Ectodermal cell (in vitro differentiated cells): ENCODE data around the gene CCDC187.

Experiments
- H3K27ac ChIP-seq: 2 replicates; pipeline ENCODE4 v1.7.0; 2013; ENCODE audit warnings: mild to moderate bottlenecking, low read depth, low read length; ENCODE audit not compliant: insufficient read depth, poor library complexity, severe bottlenecking
- H3K27me3 ChIP-seq: 2 replicates; pipeline ENCODE4 v1.7.0; 2013; ENCODE audit warnings: mild to moderate bottlenecking, low read length; ENCODE audit not compliant: insufficient read depth, control insufficient read depth, poor library complexity, severe bottlenecking
- H3K36me3 ChIP-seq: one replicate; pipeline ENCODE4 v1.7.0; 2013; ENCODE audit warnings: low read length; ENCODE audit not compliant: control insufficient read depth, insufficient read depth
- H3K4me1 ChIP-seq: one replicate; pipeline ENCODE4 v1.7.0; 2013; ENCODE audit warnings: low read length; ENCODE audit not compliant: control insufficient read depth, insufficient read depth
- H3K4me3 ChIP-seq: 2 replicates; pipeline ENCODE4 v1.7.0; 2013; ENCODE audit warnings: low read depth, low read length, control low read depth; ENCODE audit not compliant: insufficient read depth
- H3K9me3 ChIP-seq: 2 replicates; pipeline ENCODE4 v1.7.0; 2013; ENCODE audit warnings: mild to moderate bottlenecking, low read length, moderate library complexity; ENCODE audit not compliant: control insufficient read depth
- WGBS, 2 experiments: methylation state at CpG; one replicate each; pipeline ENCODE4 v1.1.7; 2013; ENCODE audit warnings: missing lambda C conversion rate in 2 of 2; 5-methylcytosine and 5-hydroxymethylcytosine counted together

CCDC187 gene

DNA sequence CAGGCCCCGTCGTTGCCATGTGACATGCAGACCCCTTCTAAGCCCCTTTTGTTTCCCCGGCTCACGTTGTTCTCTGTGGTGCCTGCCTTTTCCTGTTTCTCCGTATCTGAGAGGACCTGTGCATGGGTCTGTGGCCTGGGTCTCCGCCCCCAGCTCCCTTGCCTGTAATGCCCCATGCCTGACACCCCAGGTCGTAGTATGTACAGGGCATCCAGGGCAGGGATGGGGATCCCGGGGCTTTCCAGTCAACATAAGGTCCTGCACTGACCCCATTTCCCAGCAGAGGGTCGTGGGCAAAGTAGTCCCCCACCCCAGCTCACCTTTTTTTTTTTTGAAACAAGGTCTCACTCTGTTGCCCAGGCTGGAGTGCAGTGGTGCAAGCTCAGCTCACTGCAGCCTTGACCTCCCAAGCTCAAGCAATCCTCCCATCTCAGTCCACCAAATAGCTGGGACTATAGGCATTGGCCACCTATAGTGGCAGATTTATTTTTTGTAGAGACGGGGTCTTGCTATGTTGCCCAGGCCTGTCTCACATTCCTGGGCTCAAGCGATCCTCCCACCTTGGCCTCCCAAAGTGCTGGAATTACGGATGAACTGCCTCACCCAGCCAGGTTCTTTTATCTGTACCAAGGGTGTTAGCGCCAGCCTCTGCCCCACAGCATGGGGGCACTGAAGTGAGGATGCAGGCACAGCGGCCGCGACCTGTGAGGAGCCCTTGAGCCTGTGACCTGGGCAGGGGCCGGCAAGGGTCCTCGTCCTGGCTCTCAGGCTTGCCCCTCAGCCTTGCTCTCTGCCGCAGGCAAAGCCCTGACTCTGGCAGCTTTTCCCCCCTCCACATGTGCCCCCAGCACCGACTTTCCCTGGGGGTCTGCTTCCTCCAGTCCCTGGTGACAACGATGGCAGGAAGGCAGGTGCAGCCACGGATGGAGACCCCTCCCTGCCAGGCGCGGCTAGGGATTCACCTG is 39.2 kb downstream of the CCDC187 start:
- Histone ChIP-seq H3K9me3 (no peaks in the 10 kb centered on the region), H3K4me1 (peaks cover 20% of the 10 kb centered on the region), H3K27ac (no peak overlapping the region), H3K36me3 (no peaks in the 10 kb centered on the region), H3K27me3 (no peaks in the 10 kb centered on the region), H3K4me3 (no peak overlapping the region)
- 85 to 86% methylated on average over 24 of the region's 24 CpGs for WGBS, 2 experiments

- peaks cover 21% of the 10 kb centered on the region for H3K4me1 ChIP-seq
- H3K4me3 ChIP-seq, result no peak overlapping the region
- no peaks in the 10 kb centered on the region for H3K27me3 ChIP-seq
- no peaks in the 10 kb centered on the region for H3K36me3 ChIP-seq
- 85 to 86% methylated on average over 19 of the region's 19 CpGs for WGBS, 2 experiments
- H3K9me3 ChIP-seq, result no peaks in the 10 kb centered on the region
- H3K27ac ChIP-seq, result no peak overlapping the region
Observed at GRCh38 chr9:136264031-136264430, 39.9 kb downstream of the CCDC187 start.

GRCh38 chr9:136262671-136263178 is 41.2 kb downstream of the CCDC187 start:
- WGBS, 2 experiments, result 94 to 97% methylated on average over 6 of the region's 6 CpGs
- H3K27me3 ChIP-seq, result no peaks in the 10 kb centered on the region
- H3K9me3 ChIP-seq, result no peaks in the 10 kb centered on the region
- H3K36me3 ChIP-seq, result no peaks in the 10 kb centered on the region
- H3K4me3 ChIP-seq, result no peak overlapping the region
- no peak overlapping the region for H3K27ac ChIP-seq
- peaks cover 12% of the 10 kb centered on the region for H3K4me1 ChIP-seq

GRCh38 chr9:136261686-136262430 is 42.0 kb downstream of the CCDC187 start:
- H3K27ac ChIP-seq, result no peak overlapping the region
- H3K9me3 ChIP-seq, result no peaks in the 10 kb centered on the region
- peaks cover 8% of the 10 kb centered on the region for H3K4me1 ChIP-seq
- no peaks in the 10 kb centered on the region for H3K27me3 ChIP-seq
- H3K4me3 ChIP-seq, result no peak overlapping the region
- WGBS, 2 experiments, result 92 to 93% methylated on average over 28 of the region's 28 CpGs
- H3K36me3 ChIP-seq, result no peaks in the 10 kb centered on the region

- Histone ChIP-seq H3K4me3 (no peak overlapping the region), H3K27ac (no peak overlapping the region), H3K27me3 (no peaks in the 10 kb centered on the region), H3K9me3 (no peaks in the 10 kb centered on the region), H3K4me1 (peaks cover 8% of the 10 kb centered on the region), H3K36me3 (no peaks in the 10 kb centered on the region)
- WGBS, 2 experiments, result 89 to 92% methylated on average over 20 of the region's 20 CpGs
Observed at GRCh38 chr9:136260936-136261472, 42.9 kb downstream of the CCDC187 start.

DNA sequence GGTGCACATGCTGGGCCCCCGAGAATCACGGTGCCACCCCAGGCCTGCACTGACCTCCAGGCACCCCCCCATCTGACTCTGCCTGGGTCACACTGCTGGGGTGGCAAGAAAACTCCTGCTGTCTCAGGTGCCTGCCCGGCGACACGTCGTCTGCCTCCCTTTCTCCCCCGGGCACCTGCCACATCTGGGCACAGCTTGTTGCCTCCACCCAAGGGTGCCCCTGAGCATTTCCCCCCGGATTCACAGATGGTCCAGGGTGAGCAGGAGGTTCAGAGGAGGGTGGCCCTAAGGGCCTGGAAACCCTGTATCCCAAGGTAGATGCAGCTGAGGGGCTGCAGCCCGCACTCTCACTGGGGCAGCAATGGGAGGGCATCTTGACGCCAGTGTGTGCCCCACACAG is 43.4 kb downstream of the CCDC187 start:
- 90 to 93% methylated on average over 10 of the region's 10 CpGs for WGBS, 2 experiments

DNA sequence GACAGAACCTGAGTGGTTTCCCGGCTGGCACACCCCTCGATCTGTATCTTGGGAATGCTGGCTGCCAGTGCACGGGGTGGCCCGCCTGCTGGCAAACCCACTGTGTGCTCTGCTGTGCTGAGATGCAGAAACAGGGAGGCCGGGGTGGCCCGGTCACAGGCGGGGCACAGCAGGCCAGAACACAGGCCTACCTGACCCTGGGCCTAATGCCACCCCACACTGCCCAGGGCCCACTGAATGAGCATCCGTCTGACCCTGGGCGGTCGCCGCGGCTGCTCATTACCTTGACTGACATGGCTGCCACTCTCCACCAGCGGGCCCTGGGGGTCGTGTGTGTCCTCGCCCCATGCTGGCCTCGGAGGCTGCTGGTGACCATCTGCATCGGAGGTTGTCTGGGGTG is 44.1 kb downstream of the CCDC187 start:
- 93 to 94% methylated on average over 17 of the region's 17 CpGs for WGBS, 2 experiments
- H3K27me3 ChIP-seq, result no peaks in the 10 kb centered on the region
- peaks cover 8% of the 10 kb centered on the region for H3K4me1 ChIP-seq
- no peaks in the 10 kb centered on the region for H3K36me3 ChIP-seq
- H3K27ac ChIP-seq, result no peak overlapping the region
- no peak overlapping the region for H3K4me3 ChIP-seq
- H3K9me3 ChIP-seq, result no peaks in the 10 kb centered on the region

More for the DNA sequence above, 43.4 kb downstream of the CCDC187 start:
- Histone ChIP-seq H3K4me1 (peaks cover 8% of the 10 kb centered on the region), H3K4me3 (no peak overlapping the region), H3K27ac (no peak overlapping the region), H3K9me3 (no peaks in the 10 kb centered on the region), H3K27me3 (no peaks in the 10 kb centered on the region), H3K36me3 (no peaks in the 10 kb centered on the region)

- Histone ChIP-seq H3K4me1 (peaks cover 8% of the 10 kb centered on the region), H3K9me3 (no peaks in the 10 kb centered on the region), H3K27ac (no peak overlapping the region), H3K27me3 (no peaks in the 10 kb centered on the region), H3K4me3 (no peak overlapping the region), H3K36me3 (no peaks in the 10 kb centered on the region)
- 66 to 74% methylated on average over 4 of the region's 4 CpGs for WGBS, 2 experiments
Observed at GRCh38 chr9:136259517-136259813, 44.4 kb downstream of the CCDC187 start.

- H3K9me3 ChIP-seq, result no peaks in the 10 kb centered on the region
- no peaks in the 10 kb centered on the region for H3K27me3 ChIP-seq
- H3K27ac ChIP-seq, result no peak overlapping the region
- H3K4me3 ChIP-seq, result no peak overlapping the region
- H3K4me1 ChIP-seq, result peaks cover 4% of the 10 kb centered on the region
- 89 to 91% methylated on average over 22 of the region's 22 CpGs for WGBS, 2 experiments
- no peaks in the 10 kb centered on the region for H3K36me3 ChIP-seq
Observed at GRCh38 chr9:136258786-136259516, 44.9 kb downstream of the CCDC187 start.
